ENCODE results near the gene DNAI1.

DNA sequence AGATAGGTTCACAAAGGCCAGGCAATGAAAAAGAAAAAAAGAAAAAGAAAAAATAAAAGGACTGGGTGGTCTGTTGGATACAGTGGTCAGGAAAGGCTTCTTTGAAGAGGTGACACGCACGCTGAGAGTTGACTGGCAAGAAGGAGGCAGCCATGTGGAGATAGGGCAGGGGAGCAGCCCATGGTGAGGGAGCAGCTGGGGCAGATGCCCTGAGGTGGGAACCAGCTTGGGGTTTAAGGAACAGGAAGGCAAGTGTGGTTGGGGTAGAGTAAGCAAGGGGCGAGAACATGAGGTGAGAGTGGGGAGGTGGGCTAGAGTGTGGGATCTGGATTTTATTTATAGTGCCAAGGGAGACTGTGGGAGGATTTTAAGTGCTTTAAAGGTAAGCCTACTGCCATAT, 57.4 kb downstream of the DNAI1 start:
- TF ChIP-seq CTCF (IDR thresholded peaks at IDR 0.05; ENCODE audit: insufficient read depth, low read depth, low read length) (no peak), EZH2 (IDR thresholded peaks at IDR 0.05; ENCODE audit: insufficient read depth, low read length) (no peak)

Data from astrocyte (in vitro differentiated cells and primary cell).